ENCODE results near the gene WSCD2.

The WSCD2 gene

GRCh38 chr12:108126212-108126611, 2.9 kb upstream of the WSCD2 start:
- FAIRE-seq: no peak
- DNase-seq (ENCODE audit: insufficient read length, low spot score): no peak

- FAIRE-seq: no peak
- DNase-seq (ENCODE audit: insufficient read length, low spot score): no peak
These were observed 2.0 kb upstream of the WSCD2 start for GRCh38 chr12:108126990-108127501.

GRCh38 chr12:108127654-108128053, 1.4 kb upstream of the WSCD2 start:
- DNase-seq (ENCODE audit: insufficient read length, low spot score): no peak
- no peak for FAIRE-seq

- FAIRE-seq (no peak), DNase-seq (ENCODE audit: insufficient read length, low spot score) (no peak)
These were observed 669 bp upstream of the WSCD2 start for GRCh38 chr12:108128221-108129016.

- no peak for FAIRE-seq
- DNase-seq (ENCODE audit: insufficient read length, low spot score): no peak
These were observed 1.9 kb downstream of the WSCD2 start for GRCh38 chr12:108131035-108131434.

GRCh38 chr12:108131657-108132126, 2.6 kb downstream of the WSCD2 start:
- FAIRE-seq (no peak), DNase-seq (ENCODE audit: insufficient read length, low spot score) (no peak)

- FAIRE-seq: no peak
- no peak for DNase-seq (ENCODE audit: insufficient read length, low spot score)
These were observed 4.4 kb downstream of the WSCD2 start for GRCh38 chr12:108133482-108133881.

GRCh38 chr12:108134744-108135143, 5.7 kb downstream of the WSCD2 start:
- FAIRE-seq: no peak
- no peak for DNase-seq (ENCODE audit: insufficient read length, low spot score)

- DNase-seq (ENCODE audit: insufficient read length, low spot score): no peak
- no peak for FAIRE-seq
These were observed 6.5 kb downstream of the WSCD2 start for GRCh38 chr12:108135627-108136026.

- FAIRE-seq (no peak), DNase-seq (ENCODE audit: insufficient read length, low spot score) (no peak)
These were observed 7.6 kb downstream of the WSCD2 start for GRCh38 chr12:108136697-108137096.

- FAIRE-seq: no peak
- DNase-seq (ENCODE audit: insufficient read length, low spot score): no peak
These were observed 10.4 kb downstream of the WSCD2 start for GRCh38 chr12:108139454-108139853.

- no peak for DNase-seq (ENCODE audit: insufficient read length, low spot score)
- no peak for FAIRE-seq
These were observed 11.4 kb downstream of the WSCD2 start for GRCh38 chr12:108140501-108140900.

GRCh38 chr12:108141600-108142130, 12.6 kb downstream of the WSCD2 start:
- no peak for FAIRE-seq
- no peak for DNase-seq (ENCODE audit: insufficient read length, low spot score)

- no peak for FAIRE-seq
- DNase-seq (ENCODE audit: insufficient read length, low spot score): no peak
These were observed 14.1 kb downstream of the WSCD2 start for GRCh38 chr12:108143144-108143543.

- FAIRE-seq (no peak), DNase-seq (ENCODE audit: insufficient read length, low spot score) (no peak)
These were observed 15.0 kb downstream of the WSCD2 start for GRCh38 chr12:108144080-108144479.

GRCh38 chr12:108145011-108145410, 15.9 kb downstream of the WSCD2 start:
- FAIRE-seq: no peak
- no peak for DNase-seq (ENCODE audit: insufficient read length, low spot score)

- no peak for FAIRE-seq
These were observed 17.2 kb downstream of the WSCD2 start for GRCh38 chr12:108146035-108146893.

GRCh38 chr12:108147279-108147678, 18.2 kb downstream of the WSCD2 start:
- FAIRE-seq (no peak), DNase-seq (ENCODE audit: insufficient read length, low spot score) (no peak)

More at GRCh38 chr12:108146035-108146893, 17.2 kb downstream of the WSCD2 start:
- DNase-seq (ENCODE audit: insufficient read length, low spot score): no peak

- DNase-seq (ENCODE audit: insufficient read length, low spot score): no peak
- no peak for FAIRE-seq
These were observed 19.5 kb downstream of the WSCD2 start for GRCh38 chr12:108148521-108149074.

- FAIRE-seq: no peak
- no peak for DNase-seq (ENCODE audit: insufficient read length, low spot score)
These were observed 21.3 kb downstream of the WSCD2 start for GRCh38 chr12:108150436-108150835.
